ENCODE data around the gene NBEA. TPM values are rescaled to one million over a fixed set of nuclear protein-coding genes. Genes with fewer than 3 reads are reported as not detected.

NBEA gene
- total RNA-seq, 2 experiments from 2014 or later: 0.29 to 0.45 TPM

- Mint-ChIP-seq H3K27me3 (peaks cover 80% of the 10 kb centered on the region), H3K4me3 (peak within 1 kb of the TSS; percentile 70), H3K4me1 (peaks cover 39% of the 10 kb centered on the region), H3K9me3 (peaks cover 2% of the 10 kb centered on the region), H3K36me3 (ENCODE audit: low read depth) (peaks cover 4% of the 10 kb centered on the region), H3K27ac (peak within 1 kb of the TSS; percentile 51)
- DNase-seq: peak; percentile 12
- ChIA-PET POLR2A (no interaction called here), CTCF (no interaction called here)
Observed at GRCh38 chr13:35475960-35476943, 534.2 kb downstream of the NBEA start, which contains the start of gene MAB21L1. MAB21L1 (minus strand) TSS chr13:35476689; CDS start chr13:35476138, 551 bp downstream.

- Mint-ChIP-seq H3K4me3 (no peak overlapping the region), H3K27ac (no peak overlapping the region), H3K4me1 (peaks cover 28% of the 10 kb centered on the region), H3K36me3 (ENCODE audit: low read depth) (peaks cover 4% of the 10 kb centered on the region), H3K27me3 (peaks cover 68% of the 10 kb centered on the region), H3K9me3 (no peaks in the 10 kb centered on the region)
- DNase-seq: no peak
- ChIA-PET POLR2A (no interaction called here), CTCF (no interaction called here)
Observed at GRCh38 chr13:35477386-35477946, 535.4 kb downstream of the NBEA start.

- Mint-ChIP-seq H3K9me3 (no peaks in the 10 kb centered on the region), H3K4me3 (no peak overlapping the region), H3K27me3 (peaks cover 64% of the 10 kb centered on the region), H3K4me1 (peaks cover 28% of the 10 kb centered on the region), H3K27ac (peak overlapping the region; percentile 36), H3K36me3 (ENCODE audit: low read depth) (peaks cover 4% of the 10 kb centered on the region)
- ChIA-PET POLR2A (no interaction called here), CTCF (no interaction called here)
- no peak for DNase-seq
Observed at GRCh38 chr13:35478271-35479037, 536.4 kb downstream of the NBEA start.

- POLR2A ChIA-PET: no interaction called here
- DNase-seq: no peak
- Mint-ChIP-seq H3K27ac (no peak overlapping the region), H3K4me1 (peaks cover 28% of the 10 kb centered on the region), H3K9me3 (no peaks in the 10 kb centered on the region), H3K27me3 (peaks cover 60% of the 10 kb centered on the region), H3K4me3 (no peak overlapping the region), H3K36me3 (ENCODE audit: low read depth) (peaks cover 4% of the 10 kb centered on the region)
- CTCF ChIA-PET: interaction anchor here (0.7 kb wide), 1 partner anchor 380 kb away, joined by 4 read pairs; no protein-coding TSS in a partner anchor
Observed at GRCh38 chr13:35479038-35479492, 537.0 kb downstream of the NBEA start.

- Mint-ChIP-seq H3K27ac (no peak overlapping the region), H3K4me1 (peaks cover 26% of the 10 kb centered on the region), H3K36me3 (ENCODE audit: low read depth) (peaks cover 4% of the 10 kb centered on the region), H3K4me3 (no peak overlapping the region), H3K9me3 (no peaks in the 10 kb centered on the region), H3K27me3 (peaks cover 54% of the 10 kb centered on the region)
- ChIA-PET POLR2A (no interaction called here), CTCF (interaction anchor here (0.7 kb wide), 1 partner anchor 381 kb away, joined by 4 read pairs; no protein-coding TSS in a partner anchor)
- no peak for DNase-seq
Observed at GRCh38 chr13:35479706-35480105, 537.6 kb downstream of the NBEA start.

- Mint-ChIP-seq H3K4me3 (no peak overlapping the region), H3K27ac (no peak overlapping the region)
- CTCF ChIA-PET: no interaction called here
Observed at GRCh38 chr13:35480346-35480745, 538.3 kb downstream of the NBEA start.

GRCh38 chr13:35481777-35482176, 539.7 kb downstream of the NBEA start:
- POLR2A ChIA-PET: no interaction called here
- peaks cover 34% of the 10 kb centered on the region for H3K27me3 Mint-ChIP-seq

More at GRCh38 chr13:35480346-35480745, 538.3 kb downstream of the NBEA start:
- POLR2A ChIA-PET: no interaction called here
- H3K4me1 Mint-ChIP-seq: peaks cover 21% of the 10 kb centered on the region
- H3K9me3 Mint-ChIP-seq: no peaks in the 10 kb centered on the region
- no peak for DNase-seq
- H3K27me3 Mint-ChIP-seq: peaks cover 48% of the 10 kb centered on the region
- H3K36me3 Mint-ChIP-seq (ENCODE audit: low read depth): peaks cover 3% of the 10 kb centered on the region

GRCh38 chr13:35482527-35482926, 540.5 kb downstream of the NBEA start:
- DNase-seq: no peak
- Mint-ChIP-seq H3K9me3 (no peaks in the 10 kb centered on the region), H3K4me3 (no peak overlapping the region), H3K4me1 (peaks cover 4% of the 10 kb centered on the region), H3K36me3 (ENCODE audit: low read depth) (no peaks in the 10 kb centered on the region), H3K27me3 (peaks cover 26% of the 10 kb centered on the region), H3K27ac (no peak overlapping the region)
- ChIA-PET CTCF (no interaction called here), POLR2A (no interaction called here)

More at GRCh38 chr13:35481777-35482176, 539.7 kb downstream of the NBEA start:
- Mint-ChIP-seq H3K36me3 (ENCODE audit: low read depth) (no peaks in the 10 kb centered on the region), H3K9me3 (no peaks in the 10 kb centered on the region), H3K4me3 (no peak overlapping the region), H3K4me1 (peaks cover 7% of the 10 kb centered on the region), H3K27ac (no peak overlapping the region)
- CTCF ChIA-PET: no interaction called here
- DNase-seq: no peak

- Mint-ChIP-seq H3K27ac (no peak overlapping the region), H3K27me3 (peaks cover 14% of the 10 kb centered on the region), H3K36me3 (ENCODE audit: low read depth) (no peaks in the 10 kb centered on the region), H3K4me3 (no peak overlapping the region), H3K9me3 (no peaks in the 10 kb centered on the region), H3K4me1 (no peaks in the 10 kb centered on the region)
- DNase-seq: no peak
- POLR2A ChIA-PET: no interaction called here
- CTCF ChIA-PET: no interaction called here
Observed at GRCh38 chr13:35483761-35484160, 541.7 kb downstream of the NBEA start.

GRCh38 chr13:35484384-35484783, 542.3 kb downstream of the NBEA start:
- ChIA-PET POLR2A (no interaction called here), CTCF (no interaction called here)
- H3K27me3 Mint-ChIP-seq: peaks cover 8% of the 10 kb centered on the region
- H3K27ac Mint-ChIP-seq: no peak overlapping the region
- H3K4me1 Mint-ChIP-seq: no peaks in the 10 kb centered on the region
- no peaks in the 10 kb centered on the region for H3K9me3 Mint-ChIP-seq
- no peaks in the 10 kb centered on the region for H3K36me3 Mint-ChIP-seq (ENCODE audit: low read depth)
- H3K4me3 Mint-ChIP-seq: no peak overlapping the region
- DNase-seq: no peak

- Mint-ChIP-seq H3K9me3 (no peaks in the 10 kb centered on the region), H3K27me3 (peaks cover 3% of the 10 kb centered on the region), H3K4me1 (no peaks in the 10 kb centered on the region), H3K36me3 (ENCODE audit: low read depth) (no peaks in the 10 kb centered on the region), H3K27ac (no peak overlapping the region), H3K4me3 (no peak overlapping the region)
- DNase-seq: no peak
- CTCF ChIA-PET: no interaction called here
- POLR2A ChIA-PET: no interaction called here
Observed at GRCh38 chr13:35485424-35485823, 543.4 kb downstream of the NBEA start.

GRCh38 chr13:35489050-35489449, 547.0 kb downstream of the NBEA start:
- H3K27ac Mint-ChIP-seq: no peak overlapping the region
- DNase-seq: no peak
- ChIA-PET POLR2A (no interaction called here), CTCF (no interaction called here)
- H3K4me3 Mint-ChIP-seq: no peak overlapping the region
- no peaks in the 10 kb centered on the region for H3K36me3 Mint-ChIP-seq (ENCODE audit: low read depth)
- H3K4me1 Mint-ChIP-seq: no peaks in the 10 kb centered on the region
- no peaks in the 10 kb centered on the region for H3K9me3 Mint-ChIP-seq
- H3K27me3 Mint-ChIP-seq: no peaks in the 10 kb centered on the region

GRCh38 chr13:35496006-35496405, 553.9 kb downstream of the NBEA start:
- Mint-ChIP-seq H3K4me3 (no peak overlapping the region), H3K4me1 (no peaks in the 10 kb centered on the region), H3K27me3 (no peaks in the 10 kb centered on the region), H3K36me3 (ENCODE audit: low read depth) (no peaks in the 10 kb centered on the region), H3K9me3 (no peaks in the 10 kb centered on the region), H3K27ac (no peak overlapping the region)
- CTCF ChIA-PET: no interaction called here
- no peak for DNase-seq
- POLR2A ChIA-PET: no interaction called here

Measured in activated CD4-positive, alpha-beta T cell treated with anti-CD3 and anti-CD28 coated beads, Interleukin-2, amount 10 ng/mL, durations not matched to agents 7 days and 5 days (primary cell).